SK-N-SH (cell line): Measurements from ENCODE around the gene ITGBL1.

Experiments used
- CTCF ChIP-seq: fragments of 200-600 bp; sonication (generic); IDR thresholded peaks from 2 replicates; pipeline ENCODE4 v1.6.1; 2017; ENCODE audit warnings: antibody characterized with exemption, mild to moderate bottlenecking, moderate library complexity
- FOXJ3 ChIP-seq: sonication (generic); formaldehyde crosslinking; IDR thresholded peaks from 2 replicates; pipeline ENCODE4 v1.5.1; 2020; ENCODE audit warnings: mild to moderate bottlenecking, missing genetic modification reagents
- IRF3 ChIP-seq: fragments of 150-350 bp; IDR thresholded peaks from 2 replicates; pipeline ENCODE4 v1.6.1; 2016; ENCODE audit warnings: mild to moderate bottlenecking, low read depth, low read length
- JUND ChIP-seq: IDR thresholded peaks from 2 replicates; pipeline ENCODE4 v1.4.0; 2012
- RAD21 ChIP-seq: IDR thresholded peaks from 2 replicates; pipeline ENCODE4 v1.6.1; 2012; ENCODE audit warnings: mild to moderate bottlenecking, low read length
- REST ChIP-seq: IDR thresholded peaks from 2 replicates; pipeline ENCODE4 v1.6.1; 2012; ENCODE audit warnings: mild to moderate bottlenecking, low read depth, low read length, moderate library complexity
- RFX5 ChIP-seq: IDR thresholded peaks from 2 replicates; pipeline ENCODE4 v1.6.1; 2012; ENCODE audit warnings: mild to moderate bottlenecking, improper control_type of control experiment, low read length
- RXRA ChIP-seq: IDR thresholded peaks from 2 replicates; pipeline ENCODE4 v1.4.0; 2012; ENCODE audit warnings: low read depth, mild to moderate bottlenecking, borderline replicate concordance
- ZBTB33 ChIP-seq: IDR thresholded peaks from 2 replicates; pipeline ENCODE4 v1.4.0; 2012; ENCODE audit warnings: low read depth, borderline replicate concordance

GRCh38 chr13:101707659-101708058 lies 255.2 kb downstream of the ITGBL1 start:
- TF ChIP-seq JUND, result no peak
- no peak for TF ChIP-seq FOXJ3 (CRISPR knock-in tag)
- no peak for TF ChIP-seq CTCF
- no peak for TF ChIP-seq RFX5
- no peak for TF ChIP-seq IRF3
- no peak for TF ChIP-seq RXRA
- no peak for TF ChIP-seq RAD21
- TF ChIP-seq ZBTB33, result no peak
- no peak for TF ChIP-seq REST
